ENCODE results near the gene CBX8. TPM values are rescaled to one million over a fixed set of nuclear protein-coding genes. Genes with fewer than 3 reads are reported as not detected.

The CBX8 gene
- total and polyA plus RNA-seq, 7 experiments from 2014 or later = 0.96 to 11.9 (median 2.7) TPM

DNA sequence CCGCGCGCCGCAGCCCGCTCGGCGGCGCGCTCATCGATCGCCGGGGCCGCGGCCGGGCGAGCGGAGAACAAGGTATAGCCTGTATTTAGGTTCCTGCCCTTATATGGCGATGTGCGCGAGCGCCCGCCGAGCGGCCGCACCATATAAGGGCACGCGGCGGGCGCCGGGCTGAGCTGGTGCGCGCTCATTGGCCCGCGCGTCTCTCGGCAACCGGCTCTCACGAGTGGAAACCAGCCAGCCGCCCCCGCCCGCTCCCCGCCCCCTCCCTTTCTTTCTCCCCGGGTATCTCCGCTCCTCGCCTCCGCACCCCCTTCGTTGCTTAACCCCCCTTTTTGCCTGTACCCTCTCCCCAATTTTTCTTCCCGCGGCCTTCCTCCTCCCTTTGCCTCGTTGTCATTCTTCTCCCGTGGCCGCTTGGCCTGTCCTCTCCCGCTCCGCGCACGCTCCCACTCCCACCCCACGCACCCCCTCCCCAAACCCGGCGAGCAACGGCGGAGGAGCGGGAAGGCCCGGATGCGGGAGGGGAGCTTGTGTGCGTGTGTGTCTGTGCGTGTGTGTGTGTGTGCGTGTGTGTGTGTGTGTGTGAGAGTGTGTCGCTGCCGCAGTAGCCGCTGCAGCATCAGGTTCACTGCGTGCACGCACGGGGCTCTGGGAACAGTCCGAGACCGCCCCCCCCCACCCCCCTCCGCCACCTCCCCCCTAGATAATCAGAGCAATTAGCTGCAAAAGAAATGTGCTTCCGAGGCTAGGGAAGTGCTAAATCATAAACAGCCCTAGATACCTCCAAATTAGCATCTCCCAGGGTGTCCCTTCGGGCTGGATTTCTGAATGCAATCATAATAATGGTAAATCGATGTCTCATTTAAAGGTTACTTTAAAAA, 13.5 kb upstream of the CBX8 start:
- Mint-ChIP-seq H3K4me1 (peaks cover 18 to 40% (median 32%) of the 10 kb centered on the region in 7 donors), H3K9me3 (peaks cover 0 to 6% (median 0%) of the 10 kb centered on the region in 11 donors), H3K4me3 (peak overlapping the region in 9 of 10 donors; percentile 39 to 75 (median 55)), H3K36me3 (peaks cover 0 to 4% (median 0%) of the 10 kb centered on the region in 5 donors), H3K27me3 (peaks cover 53 to 74% (median 59%) of the 10 kb centered on the region in 5 donors), H3K27ac (peak overlapping the region in 4 of 9 donors; percentile 9 to 78 (median 22))
- intact Hi-C loops (cut with micrococcal nuclease) = loop anchor here (1.0 to 10.0 kb wide), 8 partner anchors 13 to 1702 kb away; partner anchors contain the start of genes CBX8 (in 2 of the 2), ACTG1 (in 1 of the 2), BAHCC1 (in 1 of the 2) and CBX2 (in 1 of the 2)
- DNase-seq (peak; percentile 56 to 84 (median 74)), ATAC-seq (peak; percentile 94)
- CTCF ChIA-PET = interaction anchor here (0.7 to 1.5 kb wide), 3 partner anchors 13 to 181 kb away, joined by 3 to 9 read pairs (median 4); partner anchors contain the start of gene CBX8
- POLR2A ChIA-PET = interaction anchor here (0.6 to 6.4 kb wide), 7 partner anchors 9 to 160 kb away, joined by 3 to 51 read pairs (median 8); partner anchors contain the start of genes CBX4 and CBX8
- Histone ChIP-seq H3K27ac (ENCODE audit: low read depth, low read length) (no peak overlapping the region), H3K9me3 (ENCODE audit: control insufficient read depth in 2 of 3, low read length in 3 of 3) (no peaks in the 10 kb centered on the region), H3K36me3 (ENCODE audit: control insufficient read depth in 2 of 3, insufficient read depth in 3 of 3, low read length in 3 of 3) (no peaks in the 10 kb centered on the region), H3K27me3 (ENCODE audit: control insufficient read depth in 2 of 2, insufficient read depth in 2 of 2, low read length in 2 of 2) (peaks cover 40 to 73% of the 10 kb centered on the region in 2 donors), H3K4me3 (ENCODE audit: low read length) (no peak overlapping the region), H3K4me1 (ENCODE audit: control insufficient read depth in 2 of 2, insufficient read depth in 2 of 2, low read length in 2 of 2) (peaks cover 23 to 40% of the 10 kb centered on the region in 2 donors)

DNA sequence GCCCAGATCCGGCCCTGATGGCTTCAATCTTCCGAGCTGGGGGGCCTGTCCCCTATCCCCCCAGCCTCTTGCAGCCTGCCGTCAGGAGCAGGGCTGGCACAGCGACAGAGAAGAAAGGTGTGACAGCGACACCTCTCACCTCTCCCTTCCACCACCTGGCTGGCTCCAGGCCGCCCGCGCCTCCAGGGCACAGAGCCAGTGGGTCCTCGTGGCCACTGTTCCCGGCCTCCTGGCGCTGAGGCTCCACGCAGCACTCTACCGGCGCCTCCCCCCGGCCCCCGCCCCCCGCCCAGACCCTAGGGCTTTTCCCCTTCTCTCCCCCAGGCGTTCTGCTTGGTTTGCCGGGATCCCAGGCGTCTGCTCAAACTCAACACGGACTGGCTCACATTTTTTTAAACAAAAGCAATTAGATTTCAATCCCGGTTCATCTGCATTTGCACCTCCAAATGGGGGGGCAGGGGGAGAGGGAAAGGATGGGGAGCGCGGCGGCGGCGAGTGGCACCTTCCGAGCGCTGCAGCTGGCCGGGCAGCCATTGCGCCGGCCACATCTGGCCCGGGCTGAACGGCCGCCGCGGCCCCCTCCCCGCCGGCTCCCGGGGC, 12.8 kb upstream of the CBX8 start:
- CTCF ChIA-PET = no interaction called here
- no peaks in the 10 kb centered on the region for H3K9me3 ChIP-seq (ENCODE audit: control insufficient read depth in 2 of 3, low read length in 3 of 3)
- POLR2A ChIA-PET = interaction anchor here (0.9 to 6.4 kb wide), 6 partner anchors 8 to 31 kb away, joined by 3 to 51 read pairs (median 4); partner anchors contain the start of genes CBX4 and CBX8

GRCh38 chr17:79808763-79809529, 12.1 kb upstream of the CBX8 start:
- Mint-ChIP-seq H3K9me3 (peaks cover 0 to 12% (median 0%) of the 10 kb centered on the region in 11 donors), H3K27me3 (peaks cover 59 to 80% (median 65%) of the 10 kb centered on the region in 5 donors), H3K4me3 (peak overlapping the region in 3 of 10 donors; percentile 18 to 57 (median 42)), H3K4me1 (peaks cover 20 to 45% (median 36%) of the 10 kb centered on the region in 7 donors), H3K36me3 (peaks cover 0 to 5% (median 0%) of the 10 kb centered on the region in 5 donors), H3K27ac (peak overlapping the region in 5 of 9 donors; percentile 24 to 59 (median 46))
- intact Hi-C loops (cut with micrococcal nuclease) = loop anchor here in 1 of 2 donors (1.0 kb wide), 1 partner anchor 161 kb away; no protein-coding TSS in a partner anchor
- CTCF ChIA-PET = interaction anchor here (0.6 to 1.0 kb wide), 2 partner anchors 11 to 63 kb away, joined by 4 to 5 read pairs; no protein-coding TSS in a partner anchor
- Histone ChIP-seq H3K27me3 (ENCODE audit: control insufficient read depth in 2 of 2, insufficient read depth in 2 of 2, low read length in 2 of 2) (peaks cover 34 to 72% of the 10 kb centered on the region in 2 donors), H3K9me3 (ENCODE audit: control insufficient read depth in 2 of 3, low read length in 3 of 3) (no peaks in the 10 kb centered on the region), H3K4me1 (ENCODE audit: control insufficient read depth in 2 of 2, insufficient read depth in 2 of 2, low read length in 2 of 2) (peaks cover 26 to 42% of the 10 kb centered on the region in 2 donors), H3K4me3 (ENCODE audit: low read length) (no peak overlapping the region), H3K27ac (ENCODE audit: low read depth, low read length) (no peak overlapping the region), H3K36me3 (ENCODE audit: control insufficient read depth in 2 of 3, insufficient read depth in 3 of 3, low read length in 3 of 3) (no peaks in the 10 kb centered on the region)
- DNase-seq (peak in 3 of 9 donors; percentile 47 to 59 (median 48)), ATAC-seq (no peak)
- POLR2A ChIA-PET = interaction anchor here (0.8 to 6.4 kb wide), 11 partner anchors 9 to 32 kb away, joined by 3 to 51 read pairs (median 4); partner anchors contain the start of genes CBX4 and CBX8

More for the DNA sequence above, 12.8 kb upstream of the CBX8 start:
- no peak for DNase-seq
- Histone ChIP-seq H3K4me1 (ENCODE audit: control insufficient read depth in 2 of 2, insufficient read depth in 2 of 2, low read length in 2 of 2) (peaks cover 24 to 40% of the 10 kb centered on the region in 2 donors), H3K27me3 (ENCODE audit: control insufficient read depth in 2 of 2, insufficient read depth in 2 of 2, low read length in 2 of 2) (peaks cover 39 to 74% of the 10 kb centered on the region in 2 donors), H3K27ac (ENCODE audit: low read depth, low read length) (no peak overlapping the region), H3K4me3 (ENCODE audit: low read length) (no peak overlapping the region), H3K36me3 (ENCODE audit: control insufficient read depth in 2 of 3, insufficient read depth in 3 of 3, low read length in 3 of 3) (no peaks in the 10 kb centered on the region)
- peaks cover 21 to 47% (median 39%) of the 10 kb centered on the region in 7 donors for H3K4me1 Mint-ChIP-seq
- intact Hi-C loops (cut with micrococcal nuclease) = loop anchor here (1.0 to 10.0 kb wide), 8 partner anchors 12 to 1703 kb away; partner anchors contain the start of genes CBX8 (in 2 of the 2), ACTG1 (in 1 of the 2), BAHCC1 (in 1 of the 2) and CBX2 (in 1 of the 2)
- peaks cover 0 to 5% (median 0%) of the 10 kb centered on the region in 5 donors for H3K36me3 Mint-ChIP-seq
- peak overlapping the region in 2 of 10 donors; percentile 42 to 45 for H3K4me3 Mint-ChIP-seq
- H3K9me3 Mint-ChIP-seq = peaks cover 0 to 9% (median 0%) of the 10 kb centered on the region in 11 donors
- no peak for ATAC-seq
- H3K27ac Mint-ChIP-seq = no peak overlapping the region
- H3K27me3 Mint-ChIP-seq = peaks cover 60 to 82% (median 67%) of the 10 kb centered on the region in 5 donors

GRCh38 chr17:79806863-79807720, 10.2 kb upstream of the CBX8 start:
- DNase-seq = no peak
- Histone ChIP-seq H3K27me3 (ENCODE audit: control insufficient read depth in 2 of 2, insufficient read depth in 2 of 2, low read length in 2 of 2) (peaks cover 41 to 84% of the 10 kb centered on the region in 2 donors), H3K4me1 (ENCODE audit: control insufficient read depth in 2 of 2, insufficient read depth in 2 of 2, low read length in 2 of 2) (peaks cover 29 to 42% of the 10 kb centered on the region in 2 donors), H3K4me3 (ENCODE audit: low read length) (no peak overlapping the region), H3K27ac (ENCODE audit: low read depth, low read length) (no peak overlapping the region), H3K36me3 (ENCODE audit: control insufficient read depth in 2 of 3, insufficient read depth in 3 of 3, low read length in 3 of 3) (no peaks in the 10 kb centered on the region), H3K9me3 (ENCODE audit: control insufficient read depth in 2 of 3, low read length in 3 of 3) (peaks cover 0 to 4% (median 0%) of the 10 kb centered on the region in 3 experiments)
- intact Hi-C loops (cut with micrococcal nuclease) = no loop called here
- Mint-ChIP-seq H3K4me3 (no peak overlapping the region), H3K9me3 (peaks cover 0 to 15% (median 2%) of the 10 kb centered on the region in 11 donors), H3K36me3 (peaks cover 0 to 5% (median 0%) of the 10 kb centered on the region in 5 donors), H3K27ac (peak overlapping the region in 1 of 9 donors; percentile 52), H3K27me3 (peaks cover 56 to 85% (median 64%) of the 10 kb centered on the region in 5 donors), H3K4me1 (peaks cover 17 to 50% (median 35%) of the 10 kb centered on the region in 7 donors)
- ChIA-PET CTCF (no interaction called here), POLR2A (interaction anchor here (0.8 to 1.2 kb wide), 4 partner anchors 7 to 34 kb away, joined by 3 to 5 read pairs (median 4); no protein-coding TSS in a partner anchor)
- no peak for ATAC-seq

DNA sequence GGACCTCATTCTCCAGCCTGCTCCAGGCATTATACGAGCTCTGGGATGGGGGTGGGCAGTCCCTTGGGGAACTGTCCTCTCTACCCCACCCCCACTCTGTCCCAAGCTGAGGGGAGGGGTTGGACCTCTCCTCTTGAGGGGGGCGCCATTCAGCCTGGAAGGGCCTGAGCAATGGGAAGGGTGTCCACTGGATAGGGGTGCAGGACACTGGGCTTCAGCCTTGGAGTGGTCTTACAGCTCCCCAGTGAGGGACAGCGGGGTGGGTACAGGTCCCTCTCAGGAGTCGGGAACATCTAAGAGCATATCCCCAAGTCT, 9.5 kb upstream of the CBX8 start:
- peak overlapping the region in 1 of 10 donors; percentile 7 for H3K4me3 Mint-ChIP-seq
- peaks cover 22 to 36% of the 10 kb centered on the region in 2 donors for H3K4me1 ChIP-seq (ENCODE audit: control insufficient read depth in 2 of 2, insufficient read depth in 2 of 2, low read length in 2 of 2)

More for the DNA sequence above, 9.5 kb upstream of the CBX8 start:
- intact Hi-C loops (cut with micrococcal nuclease) = no loop called here
- no peaks in the 10 kb centered on the region for H3K36me3 ChIP-seq (ENCODE audit: control insufficient read depth in 2 of 3, insufficient read depth in 3 of 3, low read length in 3 of 3)
- H3K9me3 ChIP-seq (ENCODE audit: control insufficient read depth in 2 of 3, low read length in 3 of 3) = peaks cover 0 to 4% (median 0%) of the 10 kb centered on the region in 3 experiments
- H3K27me3 Mint-ChIP-seq = peaks cover 56 to 85% (median 66%) of the 10 kb centered on the region in 5 donors
- H3K27ac Mint-ChIP-seq = peak overlapping the region in 1 of 9 donors; percentile 52
- no peak overlapping the region for H3K27ac ChIP-seq (ENCODE audit: low read depth, low read length)
- ChIA-PET POLR2A (interaction anchor here (1.0 to 1.2 kb wide), 2 partner anchors 31 to 187 kb away, joined by 3 read pairs; no protein-coding TSS in a partner anchor), CTCF (interaction anchor here (0.6 kb wide), 1 partner anchor 162 kb away, joined by 4 read pairs; no protein-coding TSS in a partner anchor)
- H3K9me3 Mint-ChIP-seq = peaks cover 0 to 15% (median 2%) of the 10 kb centered on the region in 11 donors
- DNase-seq = no peak
- H3K4me3 ChIP-seq (ENCODE audit: low read length) = no peak overlapping the region
- H3K27me3 ChIP-seq (ENCODE audit: control insufficient read depth in 2 of 2, insufficient read depth in 2 of 2, low read length in 2 of 2) = peaks cover 41 to 84% of the 10 kb centered on the region in 2 donors
- peaks cover 0 to 5% (median 0%) of the 10 kb centered on the region in 5 donors for H3K36me3 Mint-ChIP-seq
- no peak for ATAC-seq
- peaks cover 12 to 51% (median 33%) of the 10 kb centered on the region in 7 donors for H3K4me1 Mint-ChIP-seq

All from naive thymus-derived CD4-positive, alpha-beta T cell (primary cell).